ENCODE results near the gene ABCA13. TPM values are rescaled to one million over a fixed set of nuclear protein-coding genes. Genes with fewer than 3 reads are reported as not detected.

The ABCA13 gene
- total RNA-seq, 2 donors from 2014 or later: 1.7 to 2.5 TPM

GRCh38 chr7:48252995-48253394 is 81.7 kb downstream of the ABCA13 start:
- DNase-seq: no peak
- TF ChIP-seq CTCF (IDR thresholded peaks at IDR 0.05): no peak
- Histone ChIP-seq H3K4me3 (no peak overlapping the region), H3K36me3 (no peaks in the 10 kb centered on the region), H3K4me1 (no peaks in the 10 kb centered on the region), H3K27ac (no peak overlapping the region), H3K9me3 (no peaks in the 10 kb centered on the region), H3K27me3 (no peaks in the 10 kb centered on the region), H3K9ac (ENCODE audit: low read depth in 2 of 2, low read length in 2 of 2) (no peak overlapping the region)
- intact Hi-C loops (cut with DNase I): no loop called here

- Histone ChIP-seq H3K36me3 (no peaks in the 10 kb centered on the region), H3K9me3 (no peaks in the 10 kb centered on the region), H3K27ac (no peak overlapping the region), H3K27me3 (no peaks in the 10 kb centered on the region), H3K4me3 (no peak overlapping the region), H3K9ac (ENCODE audit: low read depth in 2 of 2, low read length in 2 of 2) (no peak overlapping the region), H3K4me1 (no peaks in the 10 kb centered on the region)
- intact Hi-C loops (cut with DNase I): no loop called here
- no peak for DNase-seq
- TF ChIP-seq CTCF (IDR thresholded peaks at IDR 0.05): no peak
Measured at GRCh38 chr7:48255046-48255445, 83.8 kb downstream of the ABCA13 start.

- H3K9me3 ChIP-seq: no peaks in the 10 kb centered on the region
- no peak for TF ChIP-seq CTCF (IDR thresholded peaks at IDR 0.05)
- H3K4me1 ChIP-seq: no peaks in the 10 kb centered on the region
- no peaks in the 10 kb centered on the region for H3K36me3 ChIP-seq
- no peak overlapping the region for H3K4me3 ChIP-seq
- H3K27ac ChIP-seq: no peak overlapping the region
- DNase-seq: no peak
- no peaks in the 10 kb centered on the region for H3K27me3 ChIP-seq
- intact Hi-C loops (cut with DNase I): no loop called here
- no peak overlapping the region for H3K9ac ChIP-seq (ENCODE audit: low read depth in 2 of 2, low read length in 2 of 2)
Measured at GRCh38 chr7:48259463-48260280, 88.4 kb downstream of the ABCA13 start.

- intact Hi-C loops (cut with DNase I): no loop called here
- no peaks in the 10 kb centered on the region for H3K27me3 ChIP-seq
- no peak for DNase-seq
- no peaks in the 10 kb centered on the region for H3K9me3 ChIP-seq
- no peak overlapping the region for H3K27ac ChIP-seq
- no peaks in the 10 kb centered on the region for H3K4me1 ChIP-seq
- H3K9ac ChIP-seq (ENCODE audit: low read depth in 2 of 2, low read length in 2 of 2): no peak overlapping the region
- no peaks in the 10 kb centered on the region for H3K36me3 ChIP-seq
- H3K4me3 ChIP-seq: no peak overlapping the region
- no peak for TF ChIP-seq CTCF (IDR thresholded peaks at IDR 0.05)
Measured at GRCh38 chr7:48261696-48262095, 90.4 kb downstream of the ABCA13 start.

- TF ChIP-seq CTCF (IDR thresholded peaks at IDR 0.05): no peak
- intact Hi-C loops (cut with DNase I): no loop called here
- Histone ChIP-seq H3K4me1 (no peaks in the 10 kb centered on the region), H3K4me3 (no peak overlapping the region), H3K9me3 (no peaks in the 10 kb centered on the region), H3K36me3 (no peaks in the 10 kb centered on the region), H3K27ac (no peak overlapping the region), H3K27me3 (no peaks in the 10 kb centered on the region), H3K9ac (ENCODE audit: low read depth in 2 of 2, low read length in 2 of 2) (no peak overlapping the region)
- no peak for DNase-seq
Measured at GRCh38 chr7:48262606-48263310, 91.5 kb downstream of the ABCA13 start.
